RWPE1 (cell line): ENCODE data around the gene AGAP1.

Experiments used
- CTCF ChIA-PET: fragments of 350-600 bp; sonication (Branson Sonifier 250); formaldehyde crosslinking; extraction: SDS; loops from one replicate; lab custom pipeline; 2021; lab: Yijun Ruan, JAX
- POLR2A ChIA-PET: fragments of 400-600 bp; formaldehyde crosslinking; extraction: SDS; loops from one replicate; lab custom pipeline; 2020; ENCODE audit warnings: antibody characterized with exemption; ENCODE audit not compliant: low non-redundant PET; lab: Yijun Ruan, JAX
- DNase-seq: peaks from one replicate; pipeline ENCODE4 v3.0.0; 2012; ENCODE audit warnings: low spot score
- H3K27ac ChIP-seq: fragments of 450-650 bp; 2 replicates; pipeline ENCODE4 v1.5.1; 2017
- TF ChIP-seq, protein P1 (sequence below): fragments of 450-650 bp; conservative IDR thresholded peaks from 2 replicates; pipeline ENCODE4 v1.5.1; 2017; ENCODE audit warnings: low read depth, mild to moderate bottlenecking

Gene AGAP1

DNA sequence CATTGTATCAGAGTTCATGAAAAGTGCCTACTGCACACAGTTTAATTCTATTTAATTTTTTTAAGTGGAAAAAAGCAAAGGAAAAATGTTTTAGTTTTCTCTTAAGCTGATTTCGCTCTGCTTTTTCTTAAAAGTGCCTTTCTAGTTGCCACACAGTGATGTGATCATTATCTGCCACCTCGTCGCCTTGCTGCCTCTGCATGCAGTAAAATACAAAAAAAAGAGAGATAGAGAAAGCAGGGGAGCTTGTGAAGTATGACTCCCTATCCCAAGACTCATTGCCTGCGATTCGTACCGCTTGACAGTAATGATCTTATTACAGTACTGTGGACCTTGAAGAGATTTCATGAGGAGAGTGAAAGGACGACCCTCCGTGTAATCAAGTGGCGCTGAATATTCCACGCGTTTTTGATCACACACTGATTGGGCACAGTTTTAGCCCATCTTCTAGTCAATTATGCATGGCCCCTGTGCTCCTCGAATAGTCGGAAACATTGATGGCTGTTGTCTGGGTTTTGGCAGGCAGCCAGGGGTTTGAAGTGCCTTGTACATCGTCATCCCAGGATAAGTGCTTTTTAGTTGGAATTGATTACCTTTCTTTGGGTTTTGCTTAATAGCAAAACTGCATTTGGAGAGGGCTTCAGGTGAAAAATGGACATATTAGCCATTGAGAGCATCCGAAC, 486.1 kb downstream of the AGAP1 start:
- DNase-seq, result no peak
- POLR2A ChIA-PET, result no interaction called here
- H3K27ac ChIP-seq, result no peak overlapping the region
- TF ChIP-seq, protein P1, sequence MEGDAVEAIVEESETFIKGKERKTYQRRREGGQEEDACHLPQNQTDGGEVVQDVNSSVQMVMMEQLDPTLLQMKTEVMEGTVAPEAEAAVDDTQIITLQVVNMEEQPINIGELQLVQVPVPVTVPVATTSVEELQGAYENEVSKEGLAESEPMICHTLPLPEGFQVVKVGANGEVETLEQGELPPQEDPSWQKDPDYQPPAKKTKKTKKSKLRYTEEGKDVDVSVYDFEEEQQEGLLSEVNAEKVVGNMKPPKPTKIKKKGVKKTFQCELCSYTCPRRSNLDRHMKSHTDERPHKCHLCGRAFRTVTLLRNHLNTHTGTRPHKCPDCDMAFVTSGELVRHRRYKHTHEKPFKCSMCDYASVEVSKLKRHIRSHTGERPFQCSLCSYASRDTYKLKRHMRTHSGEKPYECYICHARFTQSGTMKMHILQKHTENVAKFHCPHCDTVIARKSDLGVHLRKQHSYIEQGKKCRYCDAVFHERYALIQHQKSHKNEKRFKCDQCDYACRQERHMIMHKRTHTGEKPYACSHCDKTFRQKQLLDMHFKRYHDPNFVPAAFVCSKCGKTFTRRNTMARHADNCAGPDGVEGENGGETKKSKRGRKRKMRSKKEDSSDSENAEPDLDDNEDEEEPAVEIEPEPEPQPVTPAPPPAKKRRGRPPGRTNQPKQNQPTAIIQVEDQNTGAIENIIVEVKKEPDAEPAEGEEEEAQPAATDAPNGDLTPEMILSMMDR, result no peak
- CTCF ChIA-PET, result no interaction called here

- no peak for DNase-seq
- no peak overlapping the region for H3K27ac ChIP-seq
- TF ChIP-seq, protein P1, result no peak
- ChIA-PET CTCF (no interaction called here), POLR2A (no interaction called here)
Measured at GRCh38 chr2:235981631-235982030, 487.8 kb downstream of the AGAP1 start.

DNA sequence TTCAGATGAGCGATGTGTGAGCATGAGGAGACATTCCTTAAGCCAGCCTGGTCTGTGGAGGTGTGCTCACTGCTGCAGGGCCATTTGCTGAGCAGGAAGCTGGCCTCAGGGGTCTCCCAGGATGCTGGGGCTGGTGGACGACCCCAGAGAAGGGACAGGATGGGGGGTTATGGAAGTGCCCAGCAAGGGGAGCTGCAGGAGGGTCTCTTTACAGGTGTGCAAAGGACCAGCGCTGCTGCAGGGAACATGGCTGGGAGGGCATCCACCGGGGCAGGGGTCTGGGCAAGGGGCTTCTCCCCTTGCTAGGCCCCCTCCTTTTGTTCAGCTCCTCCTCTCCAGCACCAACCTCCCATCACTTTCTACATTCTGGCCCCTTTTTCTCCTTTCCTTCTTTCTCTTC, 489.2 kb downstream of the AGAP1 start:
- no peak overlapping the region for H3K27ac ChIP-seq
- DNase-seq, result no peak
- TF ChIP-seq, protein P1, result no peak
- ChIA-PET CTCF (no interaction called here), POLR2A (no interaction called here)

DNA sequence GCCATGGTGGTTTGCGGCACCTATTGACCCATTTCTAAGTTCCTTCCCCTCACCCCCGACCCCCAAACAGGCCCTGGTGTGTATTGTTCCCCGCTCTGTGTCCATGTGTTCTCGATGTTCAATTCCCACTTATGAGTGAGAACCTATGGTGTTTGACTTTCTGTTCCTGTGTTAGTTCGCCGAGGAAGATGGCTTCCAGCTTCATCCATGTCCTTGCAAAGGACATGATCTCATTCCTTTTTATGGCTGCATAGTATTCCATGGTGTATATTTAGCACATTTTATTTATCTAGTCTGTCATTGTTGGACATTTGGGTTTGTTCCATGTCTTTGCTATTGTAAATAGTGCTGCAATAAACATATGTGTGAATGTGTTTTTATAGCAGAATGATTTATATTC, 490.7 kb downstream of the AGAP1 start:
- DNase-seq, result no peak
- TF ChIP-seq, protein P1, result no peak
- CTCF ChIA-PET, result no interaction called here
- POLR2A ChIA-PET, result no interaction called here
- no peak overlapping the region for H3K27ac ChIP-seq

GRCh38 chr2:235986361-235986760, 492.5 kb downstream of the AGAP1 start:
- POLR2A ChIA-PET, result no interaction called here
- no peak for DNase-seq
- no peak overlapping the region for H3K27ac ChIP-seq
- TF ChIP-seq, protein P1, result no peak
- CTCF ChIA-PET, result no interaction called here

DNA sequence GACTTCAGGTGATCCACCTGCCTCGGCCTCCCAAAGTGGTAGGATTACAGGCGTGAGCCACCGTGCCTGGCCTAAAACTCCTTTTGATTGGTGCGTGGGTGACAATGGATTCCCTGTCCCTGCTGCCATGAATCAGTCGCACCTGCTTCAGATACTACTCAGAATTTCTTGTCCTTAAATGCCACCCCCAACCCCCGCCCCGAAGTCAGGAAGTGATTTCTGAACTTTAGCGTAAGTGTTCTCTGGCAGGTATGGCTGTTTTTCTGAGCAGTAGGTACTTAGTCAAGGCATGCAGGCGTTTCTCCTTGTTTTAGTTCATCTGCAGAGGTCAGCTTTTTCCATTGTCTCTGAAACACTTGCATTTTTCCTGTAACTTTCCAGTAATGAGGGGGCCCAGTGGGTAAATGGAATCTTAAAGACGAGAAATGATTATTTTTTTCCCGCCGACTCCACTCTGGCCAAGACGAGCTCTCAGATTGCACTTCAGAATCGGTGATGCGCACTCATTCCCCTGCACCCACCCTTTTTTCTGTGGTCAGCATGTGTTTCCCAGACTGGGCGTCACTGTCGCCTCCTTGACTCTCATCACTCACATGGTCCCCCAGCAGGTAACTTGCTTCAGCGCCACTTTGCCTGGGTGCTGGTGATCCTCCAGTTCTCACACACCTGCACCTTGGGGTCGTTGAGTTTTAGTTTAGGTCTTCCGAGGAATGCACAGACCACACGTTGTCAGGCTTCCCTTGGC, 494.6 kb downstream of the AGAP1 start:
- H3K27ac ChIP-seq, result no peak overlapping the region
- TF ChIP-seq, protein P1, result no peak
- DNase-seq, result no peak
- CTCF ChIA-PET, result no interaction called here
- POLR2A ChIA-PET, result no interaction called here
